MM.1S (cell line): ENCODE results near the gene RASSF4.

Experiments used
- DNase-seq: peaks from one replicate; pipeline ENCODE4 v3.0.0-alpha.2; 2015
- H2AFZ ChIP-seq: fragments of 300-600 bp; sonication (generic); 2 replicates; pipeline ENCODE4 v1.6.0; 2016; ENCODE audit warnings: antibody characterized with exemption, low read length
- H3F3A ChIP-seq: fragments of 300-600 bp; sonication (generic); 2 replicates; pipeline ENCODE4 v1.6.1; 2016; ENCODE audit warnings: mild to moderate bottlenecking, antibody characterized with exemption, low read length, moderate library complexity, mixed read lengths; ENCODE audit not compliant: insufficient read depth
- H3K27ac ChIP-seq: fragments of 300-600 bp; sonication (generic); 2 replicates; pipeline ENCODE4 v1.5.1; 2016; ENCODE audit warnings: mild to moderate bottlenecking, low read length
- H3K27me3 ChIP-seq: fragments of 300-600 bp; sonication (generic); replicated peaks from 2 replicates; pipeline ENCODE4 v1.6.0; 2016; ENCODE audit warnings: low read length; ENCODE audit not compliant: insufficient read depth
- H3K36me3 ChIP-seq: fragments of 300-600 bp; sonication (generic); replicated peaks from 2 replicates; pipeline ENCODE4 v1.6.1; 2016; ENCODE audit warnings: mild to moderate bottlenecking, low read length, mixed read lengths; ENCODE audit not compliant: insufficient read depth
- H3K4me1 ChIP-seq: fragments of 300-600 bp; sonication (generic); 2 replicates; pipeline ENCODE4 v1.6.1; 2016; ENCODE audit warnings: low read length, mixed read lengths
- H3K4me2 ChIP-seq: fragments of 300-600 bp; sonication (generic); 2 replicates; pipeline ENCODE4 v1.6.0; 2016; ENCODE audit warnings: low read depth, low read length
- H3K4me3 ChIP-seq: fragments of 300-600 bp; sonication (generic); 2 replicates; pipeline ENCODE4 v1.5.1; 2016; ENCODE audit warnings: low read length, mixed read lengths
- H3K79me2 ChIP-seq: fragments of 300-600 bp; sonication (generic); 2 replicates; pipeline ENCODE4 v1.6.1; 2016; ENCODE audit warnings: mixed run types, low read length, mixed read lengths
- H3K9ac ChIP-seq: fragments of 300-600 bp; sonication (generic); 2 replicates; pipeline ENCODE4 v1.6.1; 2016; ENCODE audit warnings: low read length, mixed read lengths
- H3K9me2 ChIP-seq: fragments of 300-600 bp; sonication (generic); replicated peaks from 2 replicates; pipeline ENCODE4 v1.6.1; 2016; ENCODE audit warnings: mild to moderate bottlenecking, low read length, mixed read lengths; ENCODE audit not compliant: insufficient read depth
- H3K9me3 ChIP-seq: fragments of 300-600 bp; sonication (generic); replicated peaks from 2 replicates; pipeline ENCODE4 v1.6.1; 2016; ENCODE audit warnings: mild to moderate bottlenecking, low read length, mixed read lengths; ENCODE audit not compliant: insufficient read depth
- H4K20me1 ChIP-seq: fragments of 300-600 bp; sonication (generic); 2 replicates; pipeline ENCODE4 v1.6.1; 2016; ENCODE audit warnings: mild to moderate bottlenecking, low read length, moderate library complexity, mixed read lengths; ENCODE audit not compliant: insufficient read depth
- EZH2 ChIP-seq: fragments of 300-600 bp; sonication (generic); optimal IDR thresholded peaks from 2 replicates; pipeline ENCODE3; 2017; ENCODE audit warnings: low read depth, mild to moderate bottlenecking, antibody characterized with exemption, low read length, mixed read lengths
- EZH2phosphoT487 ChIP-seq: fragments of 300-600 bp; sonication (generic); IDR thresholded peaks from 2 replicates; pipeline ENCODE4 v1.6.1; 2018; ENCODE audit warnings: antibody characterized with exemption, low read length
- TF ChIP-seq, protein P1 (sequence below): fragments of 300-600 bp; sonication (generic); IDR thresholded peaks from 2 replicates; pipeline ENCODE4 v1.5.1; 2016; ENCODE audit warnings: antibody characterized with exemption, low read length, mixed read lengths

The RASSF4 gene

DNA sequence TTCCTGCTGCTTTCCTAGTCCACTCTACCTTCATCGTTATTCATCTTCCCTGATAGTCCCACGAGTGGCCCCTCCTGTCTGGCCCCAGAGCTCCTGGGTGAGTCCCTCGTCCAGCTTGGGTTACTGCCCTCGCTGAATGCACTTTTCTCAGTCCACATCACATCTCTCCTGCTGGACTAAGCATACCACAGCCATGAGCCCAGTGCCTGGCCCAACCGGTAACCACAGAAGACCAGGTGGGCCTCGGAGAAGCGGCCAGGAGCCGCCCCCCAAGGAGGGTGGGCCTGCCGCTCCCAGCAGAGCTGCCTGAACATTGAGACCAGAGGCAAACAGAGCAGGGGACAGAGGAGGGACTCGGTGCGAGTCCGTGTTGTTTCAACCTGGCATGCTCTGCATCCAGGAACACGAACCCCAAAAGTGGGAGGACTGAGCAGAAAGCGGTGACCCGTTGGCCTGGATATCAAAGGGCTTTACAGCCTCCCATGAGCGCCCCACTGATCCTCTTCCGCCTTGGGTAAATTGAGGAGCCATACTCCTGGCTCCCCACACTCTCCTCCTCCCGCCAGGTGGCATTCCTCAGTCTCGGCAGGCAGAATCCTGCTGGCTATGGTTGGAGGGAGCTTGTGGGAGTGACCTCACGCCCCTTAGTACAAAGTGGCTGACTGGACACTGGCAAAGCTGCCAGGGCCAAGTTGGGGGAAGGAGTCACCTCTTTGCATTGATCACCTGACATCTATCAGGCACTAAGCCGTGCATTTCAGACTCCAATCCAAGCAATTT, 35.2 kb upstream of the RASSF4 start:
- H3K9me2 ChIP-seq, result no peaks in the 10 kb centered on the region
- no peak for TF ChIP-seq EZH2phosphoT487
- no peak for TF ChIP-seq EZH2
- TF ChIP-seq, protein P1, sequence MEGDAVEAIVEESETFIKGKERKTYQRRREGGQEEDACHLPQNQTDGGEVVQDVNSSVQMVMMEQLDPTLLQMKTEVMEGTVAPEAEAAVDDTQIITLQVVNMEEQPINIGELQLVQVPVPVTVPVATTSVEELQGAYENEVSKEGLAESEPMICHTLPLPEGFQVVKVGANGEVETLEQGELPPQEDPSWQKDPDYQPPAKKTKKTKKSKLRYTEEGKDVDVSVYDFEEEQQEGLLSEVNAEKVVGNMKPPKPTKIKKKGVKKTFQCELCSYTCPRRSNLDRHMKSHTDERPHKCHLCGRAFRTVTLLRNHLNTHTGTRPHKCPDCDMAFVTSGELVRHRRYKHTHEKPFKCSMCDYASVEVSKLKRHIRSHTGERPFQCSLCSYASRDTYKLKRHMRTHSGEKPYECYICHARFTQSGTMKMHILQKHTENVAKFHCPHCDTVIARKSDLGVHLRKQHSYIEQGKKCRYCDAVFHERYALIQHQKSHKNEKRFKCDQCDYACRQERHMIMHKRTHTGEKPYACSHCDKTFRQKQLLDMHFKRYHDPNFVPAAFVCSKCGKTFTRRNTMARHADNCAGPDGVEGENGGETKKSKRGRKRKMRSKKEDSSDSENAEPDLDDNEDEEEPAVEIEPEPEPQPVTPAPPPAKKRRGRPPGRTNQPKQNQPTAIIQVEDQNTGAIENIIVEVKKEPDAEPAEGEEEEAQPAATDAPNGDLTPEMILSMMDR, result no peak
- H4K20me1 ChIP-seq, result no peaks in the 10 kb centered on the region
- no peaks in the 10 kb centered on the region for H3K36me3 ChIP-seq
- peaks cover 19% of the 10 kb centered on the region for H3K4me1 ChIP-seq
- DNase-seq, result no peak
- no peak overlapping the region for H3K4me3 ChIP-seq
- H3K4me2 ChIP-seq, result no peak overlapping the region
- no peaks in the 10 kb centered on the region for H3K79me2 ChIP-seq
- H3K27me3 ChIP-seq, result no peaks in the 10 kb centered on the region
- H2AFZ ChIP-seq, result no peak overlapping the region
- H3K27ac ChIP-seq, result no peak overlapping the region
- no peaks in the 10 kb centered on the region for H3F3A ChIP-seq
- H3K9me3 ChIP-seq, result no peaks in the 10 kb centered on the region
- no peak overlapping the region for H3K9ac ChIP-seq

DNA sequence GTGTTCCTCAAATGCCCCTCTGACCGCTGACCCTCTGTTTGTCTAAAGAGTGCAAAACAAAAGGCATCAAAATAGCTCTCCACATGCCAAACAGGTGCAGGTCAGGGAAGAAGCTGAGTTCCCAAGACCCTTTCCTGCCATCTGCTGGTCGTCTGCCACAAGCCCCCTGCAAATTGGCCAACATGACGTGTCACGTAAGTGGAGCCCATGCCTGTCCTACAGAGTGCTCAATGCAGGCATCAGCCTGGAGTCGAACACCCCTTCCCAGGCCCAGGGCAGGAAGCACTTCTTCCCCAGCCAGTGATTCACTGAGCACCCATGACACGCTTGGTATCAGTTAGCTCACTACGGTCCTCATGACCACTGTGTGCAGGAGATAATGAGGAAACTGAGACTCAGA, 34.4 kb upstream of the RASSF4 start:
- Histone ChIP-seq H3K9ac (no peak overlapping the region), H3K27ac (no peak overlapping the region), H3F3A (no peaks in the 10 kb centered on the region), H2AFZ (peak overlapping the region; percentile 22; the same call in 1 of the 2 replicates), H3K36me3 (no peaks in the 10 kb centered on the region), H3K4me1 (peaks cover 19% of the 10 kb centered on the region), H3K4me3 (no peak overlapping the region), H3K79me2 (no peaks in the 10 kb centered on the region), H3K9me3 (no peaks in the 10 kb centered on the region), H4K20me1 (no peaks in the 10 kb centered on the region), H3K9me2 (no peaks in the 10 kb centered on the region), H3K4me2 (no peak overlapping the region), H3K27me3 (no peaks in the 10 kb centered on the region)
- DNase-seq, result peak; percentile 72
- TF ChIP-seq, protein P1, result peak; percentile 62
- no peak for TF ChIP-seq EZH2phosphoT487

DNA sequence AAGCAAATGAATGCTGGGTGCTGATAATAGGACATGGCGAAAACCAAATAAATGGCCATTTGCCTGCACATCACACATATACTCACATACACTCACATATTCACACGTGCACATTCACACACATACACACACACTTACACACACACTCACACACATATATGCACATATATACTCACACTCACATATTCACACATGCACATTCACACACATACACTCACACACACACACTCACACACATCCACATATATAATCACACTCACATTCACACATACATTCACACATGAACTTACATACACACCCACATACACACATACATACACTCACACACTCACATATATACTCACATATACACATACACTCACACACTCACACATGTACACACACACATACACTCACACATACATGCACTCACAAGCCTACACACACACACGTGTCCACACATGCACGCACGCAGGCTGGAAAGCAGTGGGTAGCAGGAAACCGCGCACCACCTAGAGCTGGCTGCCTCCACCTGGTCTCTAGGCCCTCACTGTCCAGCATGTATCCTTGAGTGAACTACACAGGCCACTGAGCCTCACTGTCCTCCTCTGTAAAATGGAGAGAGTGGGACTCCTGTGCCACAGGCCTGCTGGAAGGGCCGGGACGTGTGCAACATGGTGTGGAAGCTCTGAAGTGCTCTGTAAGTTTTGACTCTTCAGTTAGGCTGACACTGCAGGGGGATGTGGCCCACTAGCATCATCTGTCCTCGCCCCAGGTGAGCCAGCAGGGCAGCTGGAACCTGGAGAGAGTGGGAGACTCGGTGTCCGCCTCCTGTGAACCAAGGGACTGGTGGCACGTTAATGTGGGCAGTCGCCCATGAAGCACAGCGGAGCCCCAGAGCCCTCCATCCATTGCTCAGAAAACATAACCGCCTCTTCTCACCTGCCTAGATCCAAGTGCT, 33.5 kb upstream of the RASSF4 start:
- TF ChIP-seq EZH2 (no peak), EZH2phosphoT487 (no peak)
- TF ChIP-seq, protein P1, result no peak
- H3K4me3 ChIP-seq, result no peak overlapping the region
- H3K79me2 ChIP-seq, result no peaks in the 10 kb centered on the region

More for the DNA sequence above, 33.5 kb upstream of the RASSF4 start:
- Histone ChIP-seq H3K9me3 (no peaks in the 10 kb centered on the region), H2AFZ (no peak overlapping the region), H3K27me3 (no peaks in the 10 kb centered on the region), H3K27ac (no peak overlapping the region), H3K4me2 (no peak overlapping the region), H3F3A (no peaks in the 10 kb centered on the region), H3K9ac (no peak overlapping the region), H3K4me1 (peaks cover 25% of the 10 kb centered on the region), H3K9me2 (no peaks in the 10 kb centered on the region), H4K20me1 (no peaks in the 10 kb centered on the region), H3K36me3 (no peaks in the 10 kb centered on the region)
- DNase-seq, result no peak
